Hippocampal formation (tissue), 2 donors: ENCODE results near the gene IL19.

ENCODE experiments used
- DNase-seq, 2 donors: peaks; one replicate each; lab custom pipeline; 2025; lab: John Stamatoyannopoulos, UW

IL19 gene

DNA sequence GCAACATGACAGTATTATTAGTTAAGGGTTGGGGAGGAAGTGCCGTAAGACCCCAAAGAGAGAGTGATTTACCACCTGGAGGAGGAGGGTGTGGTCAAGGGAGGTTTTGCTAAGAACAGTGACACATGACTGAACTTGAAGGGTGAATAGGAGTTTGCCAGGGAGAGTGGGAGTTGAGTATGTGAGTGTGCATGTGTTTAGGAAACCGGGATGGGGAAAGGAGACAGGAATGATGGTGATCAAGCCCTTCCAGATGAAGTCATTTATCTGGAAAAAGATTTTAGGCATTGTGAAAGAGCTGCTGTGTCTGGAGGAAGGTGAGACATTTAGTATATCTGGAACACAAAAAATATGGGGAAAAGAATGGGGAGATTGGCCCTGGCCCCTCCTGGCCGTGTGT, 29.8 kb downstream of the IL19 start:
- no peak for DNase-seq

DNA sequence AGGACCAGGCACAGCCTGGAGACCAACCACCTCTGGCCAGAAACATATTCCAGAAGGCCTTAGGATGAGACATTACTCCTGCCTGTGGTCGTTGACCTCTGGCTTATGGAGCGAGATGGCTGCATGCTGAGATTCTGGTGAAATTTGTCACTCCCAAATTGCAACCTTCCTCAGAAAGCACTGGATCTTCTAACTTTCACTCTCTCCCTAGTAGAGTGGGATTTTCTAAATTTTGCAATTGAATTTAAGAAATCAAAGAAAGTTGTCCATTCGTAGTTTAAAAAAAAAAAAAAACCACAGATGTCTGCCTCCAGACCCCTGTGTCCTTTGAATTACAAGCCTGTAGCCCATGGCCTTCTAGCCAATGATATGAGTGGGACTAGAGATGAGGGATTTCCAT, 30.3 kb downstream of the IL19 start:
- no peak for DNase-seq

DNA sequence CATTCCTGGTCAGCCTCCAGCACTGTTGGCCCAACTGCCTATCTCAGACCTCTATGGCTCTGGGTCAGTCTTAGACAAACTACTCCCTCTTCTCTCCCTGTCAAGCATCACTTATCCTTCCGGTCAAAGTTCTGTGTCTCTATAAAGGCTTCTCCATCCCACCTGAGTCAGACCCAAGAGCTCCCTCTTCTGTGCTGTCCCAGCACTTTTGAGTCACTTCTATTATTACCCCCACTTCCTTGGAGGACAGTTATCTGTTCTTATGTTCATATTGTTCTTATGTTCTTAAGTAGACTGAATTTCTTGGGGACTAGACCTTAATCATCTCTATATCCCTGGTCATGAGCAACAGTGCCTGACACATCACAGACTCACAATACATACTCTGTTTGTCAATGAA, 30.9 kb downstream of the IL19 start:
- no peak for DNase-seq

DNA sequence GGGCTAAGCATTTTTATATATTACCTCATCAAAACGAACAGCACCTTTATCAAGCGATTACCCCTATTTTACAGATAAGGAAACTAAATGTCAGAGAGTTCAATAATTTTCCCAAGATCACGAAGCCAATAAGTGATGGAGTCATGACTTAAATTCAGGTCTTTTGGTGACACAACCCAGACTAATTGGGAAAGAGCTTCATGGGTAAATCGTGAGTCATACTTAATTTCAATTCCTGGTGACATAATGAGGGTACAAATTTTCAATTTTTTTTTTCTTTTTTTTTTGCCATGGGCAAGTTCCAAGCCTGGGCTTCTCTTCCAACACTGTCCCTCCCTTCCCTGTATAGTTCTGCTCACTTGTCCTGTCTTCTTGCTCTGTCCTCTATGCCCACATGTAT, 31.8 kb downstream of the IL19 start:
- no peak for DNase-seq

DNA sequence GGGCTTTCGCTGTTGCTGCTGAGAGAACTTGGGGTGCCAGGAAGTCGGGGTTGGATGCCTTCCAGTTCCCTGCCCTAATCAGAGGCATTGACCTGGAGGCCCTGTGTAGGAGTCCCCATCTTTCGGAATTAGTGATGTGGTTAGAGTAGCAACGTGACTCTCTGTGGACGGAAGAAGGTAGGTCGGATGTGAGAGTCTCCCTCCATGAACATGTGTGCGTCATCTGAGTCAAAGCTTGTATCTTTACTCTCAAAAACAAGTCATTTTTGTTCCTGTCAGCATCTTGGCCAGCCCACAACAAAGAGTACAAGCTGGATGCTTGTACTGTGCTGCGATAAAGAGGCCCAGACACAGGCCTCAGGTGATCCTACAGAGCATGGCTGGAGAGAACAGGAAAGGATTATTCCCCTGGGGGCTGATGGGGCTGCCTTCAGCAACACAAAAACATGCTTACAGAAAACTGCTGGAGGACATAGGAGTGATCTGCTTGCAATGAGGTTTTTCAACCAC, 32.7 kb downstream of the IL19 start:
- no peak for DNase-seq

DNA sequence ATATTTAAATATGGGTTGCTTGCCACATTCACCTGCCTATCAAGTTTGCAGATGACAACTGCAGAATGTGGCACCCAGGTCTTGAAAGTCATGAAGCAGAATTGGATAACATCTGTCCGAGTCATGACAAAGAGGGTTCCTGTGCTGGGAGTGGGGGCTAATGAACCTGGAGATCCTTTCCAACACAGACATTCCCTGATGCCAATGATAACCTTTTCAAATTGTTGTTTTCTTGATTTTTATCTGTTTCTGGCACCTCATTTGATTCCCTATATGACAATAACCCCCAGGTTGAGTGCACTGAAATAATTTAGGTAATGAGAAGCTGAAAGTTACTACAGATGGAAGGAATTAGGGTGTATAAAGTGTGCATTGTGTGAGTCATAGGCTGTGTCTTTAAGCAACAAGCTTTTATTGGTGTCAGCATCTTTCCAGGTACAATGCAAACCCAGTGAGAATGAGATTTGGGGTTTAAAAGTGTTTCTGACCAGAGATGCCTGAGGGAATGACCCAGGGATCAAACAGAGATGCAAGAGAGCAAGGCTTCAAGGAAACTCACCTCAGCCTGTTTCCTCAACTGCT, 33.7 kb downstream of the IL19 start:
- DNase-seq = no peak

DNA sequence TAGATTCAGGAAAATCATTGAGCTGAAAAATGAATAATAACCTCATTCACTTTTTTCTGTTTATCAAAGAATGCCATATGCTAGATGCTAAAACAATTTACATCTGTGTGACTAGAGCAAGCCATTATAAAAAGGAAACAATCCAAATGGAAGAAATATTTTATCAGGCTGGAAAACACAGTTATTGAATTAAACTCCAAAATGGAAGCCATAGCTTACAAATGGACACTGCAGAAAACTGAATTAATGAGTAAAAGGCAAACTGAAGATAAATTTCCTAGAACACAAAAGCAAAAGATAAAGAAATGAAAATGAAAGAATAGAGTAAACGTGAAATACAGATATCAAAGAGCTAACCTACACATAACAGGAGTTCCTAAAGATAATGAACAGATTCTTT, 34.8 kb downstream of the IL19 start:
- DNase-seq = no peak

DNA sequence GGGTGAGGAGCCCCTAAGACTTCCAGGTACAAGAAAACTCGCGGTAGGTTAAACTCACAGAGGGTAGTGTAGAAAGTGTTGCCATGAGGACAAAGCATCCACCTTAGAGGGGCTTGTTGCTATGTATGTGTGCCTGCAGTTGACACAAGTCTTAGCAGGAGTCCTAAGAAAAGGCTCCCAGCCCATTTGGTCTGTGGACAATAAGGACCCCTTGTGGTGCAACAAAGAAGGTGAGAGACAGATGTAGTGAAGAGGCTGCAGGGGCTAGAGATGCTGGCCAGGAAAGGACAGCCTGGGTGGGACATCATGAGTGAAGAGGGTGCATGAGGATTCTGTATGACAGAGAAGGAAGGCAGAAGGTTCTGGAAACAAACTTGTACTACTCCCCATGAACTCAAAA, 38.0 kb downstream of the IL19 start:
- no peak for DNase-seq

DNA sequence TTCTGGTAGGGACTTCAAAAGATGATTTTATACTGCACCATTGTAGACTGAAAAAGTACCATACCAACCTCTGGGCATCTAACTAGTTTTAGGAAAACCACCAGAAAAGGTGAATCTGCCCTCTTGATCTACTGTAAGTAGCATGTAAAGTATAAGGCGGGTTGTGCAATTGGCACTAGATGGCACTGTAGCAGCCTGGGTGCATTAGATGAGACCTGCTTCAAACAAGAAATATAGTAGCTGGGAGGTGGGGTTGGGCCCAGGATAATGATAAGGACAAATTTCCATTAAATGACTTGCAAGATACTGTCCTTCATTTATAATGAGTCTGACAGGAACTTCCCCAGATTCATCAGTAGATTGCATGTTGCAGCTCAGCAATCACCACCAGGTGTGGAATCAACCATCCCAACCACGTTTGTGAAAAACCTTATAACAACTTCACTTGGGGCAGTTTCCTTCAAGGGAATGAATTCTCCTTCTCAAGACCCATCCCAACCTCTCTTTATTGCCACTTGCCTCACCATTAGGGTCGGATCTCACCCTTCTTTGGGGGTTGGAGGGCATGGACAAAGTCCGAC, 39.0 kb downstream of the IL19 start:
- DNase-seq = no peak

DNA sequence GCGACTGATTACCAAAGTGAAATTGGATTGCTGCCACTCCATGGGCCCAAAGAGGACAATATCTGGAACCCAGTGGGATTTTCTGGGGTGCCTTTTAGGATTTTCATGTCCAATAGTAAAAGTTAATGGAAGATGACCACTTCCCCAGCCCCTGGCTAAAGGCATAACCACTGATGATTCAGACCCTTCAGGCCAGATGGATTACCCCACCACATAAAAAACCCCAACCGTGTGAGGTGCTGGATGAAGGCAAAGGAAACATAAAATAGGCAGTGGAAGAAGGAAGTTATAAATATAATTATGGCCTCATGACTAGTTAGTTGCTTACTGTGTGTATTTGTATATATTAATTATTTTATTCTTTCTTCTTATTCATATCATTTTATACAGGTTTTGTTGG, 41.9 kb downstream of the IL19 start:
- DNase-seq = no peak

DNA sequence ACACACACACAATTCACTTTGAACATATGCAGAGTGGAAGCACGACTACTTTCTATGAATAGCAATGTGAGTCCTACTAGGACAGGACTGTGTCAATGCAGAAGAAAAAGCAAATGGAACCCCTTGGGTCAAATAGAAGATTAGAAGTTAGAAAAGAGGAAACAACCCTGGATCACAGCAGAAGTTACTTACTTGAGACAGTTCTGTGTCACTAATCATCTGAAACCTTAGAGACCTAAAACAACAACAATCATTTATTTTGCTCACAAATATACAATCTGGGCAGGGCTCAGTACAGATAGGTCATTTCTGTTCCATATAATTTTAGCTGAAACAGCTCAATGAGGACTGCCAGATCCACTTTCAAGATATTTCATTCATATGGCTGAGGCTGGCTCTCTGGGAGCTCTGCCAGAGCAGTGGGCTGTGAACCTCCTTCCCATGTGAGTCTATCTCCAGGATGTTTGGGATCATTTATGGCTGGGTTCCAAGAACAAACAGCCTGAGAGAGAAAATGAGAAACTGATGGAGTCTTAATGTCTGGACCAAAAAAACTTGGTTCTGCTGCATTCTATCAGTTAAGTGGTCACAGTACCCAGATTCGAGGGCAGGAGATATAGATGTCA, 44.3 kb downstream of the IL19 start:
- no peak for DNase-seq

DNA sequence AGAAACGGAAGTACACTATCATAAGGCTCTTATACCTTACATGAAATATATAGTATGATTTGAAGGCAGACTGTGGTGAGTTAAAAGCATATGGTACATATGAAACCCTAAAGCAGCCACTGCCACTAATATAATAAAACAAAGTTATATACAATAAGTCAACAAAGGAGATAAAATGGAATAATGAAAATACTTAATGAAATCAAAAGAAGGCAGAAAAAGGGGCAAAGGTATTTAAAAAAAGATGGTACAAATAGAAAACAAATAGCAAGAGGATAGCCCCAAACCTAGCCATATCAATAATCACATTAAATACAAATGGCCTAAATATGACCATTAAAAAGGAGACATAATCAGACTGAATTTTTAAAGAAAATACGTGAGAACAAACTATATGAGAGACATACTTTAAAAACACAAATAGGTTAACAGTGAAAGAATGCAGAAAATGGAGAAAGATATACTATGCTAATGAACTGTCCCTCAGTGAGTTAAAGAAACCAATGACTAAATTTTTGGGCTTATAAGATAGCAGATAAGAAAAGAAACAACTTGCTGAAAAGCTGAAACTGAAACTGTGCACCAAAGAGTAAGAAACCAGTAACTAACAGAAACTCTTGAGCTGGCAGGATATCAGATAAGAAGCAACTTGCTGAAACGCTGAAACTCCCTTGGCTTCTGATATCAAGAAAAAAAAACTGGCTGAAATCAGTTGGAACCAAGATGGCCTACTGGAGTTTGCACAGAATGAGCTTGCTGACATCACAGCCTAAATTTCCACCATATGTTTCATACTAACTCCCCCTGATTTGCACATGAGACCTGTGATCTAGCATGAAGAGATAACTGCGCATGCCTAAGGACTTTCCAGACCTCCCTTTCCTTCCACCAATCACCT, 46.1 kb downstream of the IL19 start:
- no peak for DNase-seq

DNA sequence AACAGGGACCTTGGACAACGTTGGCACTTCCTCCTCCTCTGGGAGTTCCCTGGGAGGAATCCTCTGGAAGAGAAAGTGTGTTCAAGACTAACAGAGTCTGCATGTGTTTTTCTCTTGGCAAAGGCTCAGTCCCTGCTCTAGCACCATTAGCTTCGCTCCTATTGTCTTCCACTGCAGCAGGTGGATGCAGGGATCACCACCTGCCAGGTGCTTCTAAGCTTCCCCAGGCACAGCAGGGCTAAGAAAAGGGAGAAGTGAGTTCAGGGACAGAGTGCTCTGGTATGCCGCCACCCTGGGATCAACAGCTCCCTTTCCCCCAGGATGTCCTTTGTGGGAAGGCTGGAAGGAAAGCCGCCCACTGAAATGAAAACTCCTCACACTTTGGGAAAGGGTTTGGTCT, 50.9 kb downstream of the IL19 start:
- no peak for DNase-seq

DNA sequence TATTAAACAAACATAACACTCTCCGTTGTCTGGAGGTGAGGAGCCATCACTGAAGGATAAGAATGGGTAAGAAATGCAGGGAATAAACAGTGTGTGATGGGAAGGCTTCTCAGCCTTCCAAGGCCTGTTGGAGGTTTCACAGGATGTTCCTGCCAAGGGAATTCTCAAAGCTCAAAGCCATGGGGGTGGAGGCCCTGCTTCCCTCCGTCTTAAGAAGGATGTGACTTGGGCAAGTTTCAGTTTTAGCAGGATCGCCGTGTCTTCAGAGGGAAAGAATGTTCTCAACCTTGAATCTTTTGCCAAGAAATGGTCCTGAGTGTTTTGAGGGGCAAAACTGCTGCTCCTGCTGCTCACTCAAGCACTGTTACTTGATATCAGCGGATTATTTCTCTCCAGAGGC, 53.2 kb downstream of the IL19 start:
- DNase-seq = no peak

DNA sequence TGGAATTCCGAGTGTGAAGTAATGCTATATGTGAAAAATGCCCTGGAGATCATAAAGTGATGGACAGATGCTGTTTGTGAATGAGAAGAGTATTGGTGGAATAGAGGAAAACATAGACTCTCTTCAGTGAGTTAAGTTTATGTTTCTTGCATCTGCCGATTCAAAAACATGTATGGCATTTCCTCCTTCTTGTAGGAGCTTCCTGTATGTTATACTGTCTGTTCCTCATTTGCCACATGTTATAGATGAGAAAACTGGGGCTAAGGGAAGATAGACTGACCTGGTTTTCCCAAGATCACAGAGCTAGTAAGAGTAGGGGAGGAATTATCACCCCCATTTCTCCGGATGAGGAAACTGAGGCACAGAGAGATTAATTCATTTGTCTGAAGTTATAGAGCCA, 53.8 kb downstream of the IL19 start:
- DNase-seq = no peak

DNA sequence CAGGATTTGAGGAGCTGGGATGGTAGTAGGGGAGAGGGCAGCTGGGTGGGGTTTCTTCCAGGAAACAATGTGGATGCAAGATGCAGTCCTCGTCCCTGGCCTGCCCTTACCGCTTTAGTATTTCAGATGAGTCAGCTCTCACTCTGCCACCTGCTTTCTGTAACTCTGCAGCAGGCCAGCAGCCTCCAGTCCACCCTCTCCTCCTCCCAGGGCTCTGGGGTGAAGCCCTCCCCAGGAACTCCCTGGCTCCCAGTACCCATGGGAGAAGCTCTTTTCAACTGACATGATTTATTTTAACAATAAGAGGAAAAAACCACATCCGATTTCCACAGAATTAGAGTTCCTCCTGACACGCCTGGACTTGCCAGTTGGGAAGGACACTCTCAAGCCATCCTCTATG, 55.8 kb downstream of the IL19 start:
- DNase-seq = no peak

DNA sequence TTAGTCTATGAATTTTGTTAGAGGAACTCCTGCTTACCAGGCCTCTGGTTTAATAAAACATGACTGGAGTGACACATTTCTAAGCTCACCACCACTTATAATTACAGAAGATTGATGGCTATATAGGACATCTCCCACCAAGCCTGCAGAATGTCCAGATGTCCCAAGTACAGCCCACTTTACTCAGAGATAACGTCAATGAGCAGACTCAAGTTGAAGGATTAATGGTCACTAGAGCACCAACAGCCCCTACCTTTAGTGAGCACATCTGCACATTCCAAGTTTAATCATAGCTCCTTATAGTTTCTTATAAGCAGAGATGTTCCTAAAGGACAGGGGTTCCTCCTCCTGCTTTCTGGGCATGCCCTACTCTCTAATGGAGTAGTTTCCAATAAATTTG, 57.5 kb downstream of the IL19 start:
- DNase-seq = no peak

DNA sequence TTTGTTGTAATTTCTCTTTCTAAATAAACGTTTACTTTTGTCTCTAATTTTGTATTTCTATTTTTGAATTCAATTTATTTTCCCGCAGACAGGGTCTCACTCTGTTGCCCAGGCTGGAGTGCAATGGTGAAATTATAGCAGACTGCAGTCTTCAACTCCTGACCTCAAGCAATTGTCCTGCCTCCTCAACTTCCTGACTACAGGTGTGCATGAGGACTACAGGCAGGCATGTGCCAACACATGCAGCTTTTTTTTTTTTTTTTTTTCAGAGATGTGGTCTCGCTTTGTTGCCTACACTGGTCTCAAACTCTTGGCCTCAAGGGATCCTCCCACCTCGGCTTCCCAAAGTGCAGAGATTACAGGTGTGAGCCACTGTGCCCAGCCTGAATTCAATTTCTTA, 58.2 kb downstream of the IL19 start:
- no peak for DNase-seq

DNA sequence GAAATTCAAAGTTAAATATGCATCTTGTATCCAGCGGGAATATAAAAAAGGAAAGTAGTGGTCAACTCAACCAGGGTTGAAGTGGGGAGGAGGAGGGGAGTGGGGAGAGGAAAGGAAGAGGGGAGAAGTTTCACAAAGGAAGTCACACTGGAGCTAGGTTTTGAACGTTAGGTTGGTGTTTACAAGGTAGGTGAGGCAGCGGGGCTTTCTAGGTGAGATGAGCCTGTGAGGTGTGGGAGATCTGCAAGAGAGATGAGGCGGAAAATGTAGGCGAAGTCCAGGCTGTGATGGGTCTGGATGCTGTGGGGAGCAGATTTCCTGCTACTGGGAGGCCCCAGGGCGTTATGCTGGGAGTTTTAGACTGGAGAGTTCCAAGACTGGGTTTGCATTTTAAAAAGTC, 58.7 kb downstream of the IL19 start:
- no peak for DNase-seq

DNA sequence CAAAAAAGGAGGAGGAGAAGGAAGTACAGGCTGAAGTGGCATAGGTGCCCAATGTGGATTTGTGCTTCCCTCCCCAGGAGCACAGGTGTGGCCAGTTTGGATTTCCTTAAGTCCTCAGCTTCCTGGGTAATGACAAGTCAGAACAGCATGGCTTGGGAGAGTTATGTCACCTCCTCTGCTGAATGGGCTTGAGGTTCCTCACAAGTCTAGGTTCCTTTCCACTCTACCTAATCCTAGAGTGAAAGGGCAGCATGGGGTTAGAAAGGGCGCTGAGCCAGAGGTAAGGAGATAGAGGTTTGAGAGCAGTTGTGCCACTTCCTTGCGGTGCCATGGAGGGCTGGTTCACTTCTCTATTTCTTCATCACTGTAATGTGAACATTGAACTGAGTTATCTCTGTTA, 59.3 kb downstream of the IL19 start:
- no peak for DNase-seq

DNA sequence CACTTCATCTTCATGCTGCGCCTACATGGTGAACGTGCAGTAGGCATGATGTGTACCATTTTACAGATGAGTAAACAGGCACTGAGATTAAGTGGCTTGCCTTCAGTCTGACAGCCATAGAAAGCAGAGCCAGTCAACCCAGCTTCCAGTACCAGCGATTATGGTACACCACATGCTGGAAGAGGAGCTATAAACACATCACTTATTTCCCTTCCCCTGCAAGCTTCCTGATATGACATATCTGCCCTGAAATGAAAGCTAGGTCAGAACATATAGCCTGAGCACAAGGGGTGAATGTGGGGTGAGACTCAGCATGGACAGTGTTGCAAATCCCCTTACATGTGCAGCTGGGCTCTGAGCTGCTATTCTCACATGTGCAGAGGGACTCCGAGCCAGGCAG, 61.1 kb downstream of the IL19 start:
- DNase-seq = no peak

DNA sequence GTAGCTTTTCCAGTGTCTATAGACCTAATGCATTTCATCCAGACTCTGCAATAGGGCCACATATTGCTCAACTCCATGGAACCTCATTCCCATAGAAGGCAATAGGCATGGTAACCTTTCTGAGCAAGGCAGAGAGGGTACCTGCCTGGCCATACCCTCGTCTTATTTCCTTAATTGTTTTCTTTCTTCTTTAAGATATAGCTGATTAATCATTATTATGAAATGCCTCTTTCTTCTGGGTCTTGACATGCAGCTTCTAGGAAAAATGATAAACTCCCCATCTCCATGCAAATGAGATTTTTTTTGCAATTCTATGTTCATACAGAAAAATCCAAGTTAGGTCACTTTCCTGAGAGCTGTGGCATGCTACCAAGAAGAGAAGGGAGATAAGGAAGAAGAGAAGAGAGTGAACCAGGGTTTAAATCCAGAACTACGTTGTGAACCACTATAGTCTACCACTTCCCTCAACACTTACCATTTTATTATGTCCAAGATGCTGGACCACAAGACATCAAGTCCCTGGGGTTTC, 61.8 kb downstream of the IL19 start:
- DNase-seq = no peak
